GM23248 (cell line): ENCODE results near the gene MRE11.

Experiments
- EZH2 ChIP-seq: fragments of 200-600 bp; sonication (generic); IDR thresholded peaks from 2 replicates; pipeline ENCODE4 v1.6.1; 2018; ENCODE audit warnings: antibody characterized with exemption, mild to moderate bottlenecking; ENCODE audit not compliant: insufficient read depth, poor library complexity, severe bottlenecking
- EZH2phosphoT487 ChIP-seq: fragments of 200-600 bp; sonication (generic); IDR thresholded peaks from 2 replicates; pipeline ENCODE4 v1.6.1; 2018; ENCODE audit warnings: antibody characterized with exemption, moderate library complexity, mild to moderate bottlenecking, low read depth; ENCODE audit not compliant: insufficient read depth

GRCh38 chr11:94521684-94522083, 28.0 kb upstream of the MRE11 start:
- no peak for TF ChIP-seq EZH2phosphoT487
- no peak for TF ChIP-seq EZH2
